Measurements from ENCODE around the gene TEX29. TPM values are rescaled to one million over a fixed set of nuclear protein-coding genes. Genes with fewer than 3 reads are reported as not detected.

Gene TEX29
- total and polyA plus RNA-seq, 9 of the 15 experiments (the other 6 are each of a cell fraction or from before 2014, with no cell fraction given), result 0.11 TPM; not detected in 7

GRCh38 chr13:111388851-111389500 is 68.5 kb downstream of the TEX29 start (continued):
- TF ChIP-seq REST (IDR thresholded peaks at IDR 0.05; ENCODE audit: borderline replicate concordance) (no peak), REST (CRISPR knock-in tag; IDR thresholded peaks at IDR 0.05; ENCODE audit: low read depth) (no peak), RBM17 (IDR thresholded peaks at IDR 0.05; ENCODE audit: borderline replicate concordance, low read depth, low read length) (no peak)

Data from K562 (cell line).